Glomerular visceral epithelial cell (primary cell): ENCODE results near the gene ZBTB25.
"Not testable (repeated sequence)": the region's sequence is repeated elsewhere in the genome, so short reads cannot be mapped to it uniquely, and the experiment has no call there.

Experiments
- DNase-seq: peaks from one replicate; pipeline ENCODE4 v3.0.0-alpha.2; 2016; ENCODE audit errors: extremely low spot score

ZBTB25 gene

GRCh38 chr14:64503434-64504309 is at the start of gene ZBTB25:
Gene ZBTB25 (minus strand): TSS chr14:64503838. CDS start chr14:64490533, 13,305 bp downstream.
- peak; percentile 93 for DNase-seq

GRCh38 chr14:64550621-64551333 is 47.1 kb upstream of the ZBTB25 start:
- DNase-seq: no peak

- DNase-seq: no peak
These were observed 46.4 kb upstream of the ZBTB25 start, which contains the start of gene PPP1R36 for GRCh38 chr14:64549791-64550620. Gene PPP1R36 (plus strand): TSS chr14:64549961. CDS start chr14:64549998, 37 bp downstream.

- DNase-seq: no peak
These were observed 45.4 kb upstream of the ZBTB25 start for GRCh38 chr14:64549016-64549415.

GRCh38 chr14:64544607-64545312 is 41.1 kb upstream of the ZBTB25 start:
- no peak for DNase-seq

GRCh38 chr14:64542836-64543201 is 39.2 kb upstream of the ZBTB25 start:
- no peak for DNase-seq

- DNase-seq: no peak
These were observed 38.6 kb upstream of the ZBTB25 start for GRCh38 chr14:64541972-64542835.

GRCh38 chr14:64541261-64541971 is 37.8 kb upstream of the ZBTB25 start:
- no peak for DNase-seq

GRCh38 chr14:64540208-64541202 is 36.9 kb upstream of the ZBTB25 start, which contains the start of gene HSPA2:
Gene HSPA2 (plus strand): TSS chr14:64540741. CDS start chr14:64540850, 109 bp downstream.
- DNase-seq: peak; percentile 100

- peak; percentile 15 for DNase-seq
These were observed 33.0 kb upstream of the ZBTB25 start for GRCh38 chr14:64536488-64537245.

- no peak for DNase-seq
These were observed 27.9 kb upstream of the ZBTB25 start for GRCh38 chr14:64531567-64531966.

- DNase-seq: no peak
These were observed 21.7 kb upstream of the ZBTB25 start for GRCh38 chr14:64525354-64525753.

GRCh38 chr14:64522591-64523355 is 19.1 kb upstream of the ZBTB25 start:
- DNase-seq: no peak

- DNase-seq: no peak
These were observed 17.1 kb upstream of the ZBTB25 start for GRCh38 chr14:64520699-64521098.

GRCh38 chr14:64518229-64518628 is 14.6 kb upstream of the ZBTB25 start:
- no peak for DNase-seq

GRCh38 chr14:64517667-64518066 is 14.0 kb upstream of the ZBTB25 start:
- DNase-seq: not testable (repeated sequence)

- DNase-seq: no peak
These were observed 13.3 kb upstream of the ZBTB25 start for GRCh38 chr14:64516969-64517368.
